Inferior parietal cortex (tissue), 1 donor: ENCODE measurements around the gene CD28.

Experiments used
- DNase-seq: peaks from one replicate; pipeline ENCODE4 v3.0.0-alpha.2; 2016; ENCODE audit errors: extremely low spot score

The CD28 gene

DNA sequence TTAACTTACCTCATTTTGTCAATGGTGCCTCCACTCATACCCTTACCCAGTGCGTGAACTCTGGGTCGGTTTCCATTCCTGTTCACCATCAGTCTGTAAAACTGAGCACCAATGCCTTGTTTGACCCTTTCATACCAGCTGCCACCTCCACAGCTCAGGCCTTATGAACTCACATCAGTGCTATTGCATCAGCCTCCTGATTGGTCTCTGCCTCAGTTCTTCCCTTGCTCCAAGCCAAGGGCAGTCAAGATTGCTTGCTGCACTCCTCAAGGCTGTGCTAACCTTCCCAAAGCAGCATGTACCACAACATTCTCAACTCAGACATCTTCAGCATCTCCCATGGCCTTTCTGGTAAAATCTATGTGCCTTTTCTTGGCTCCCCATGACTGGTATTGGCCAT lies 9.3 kb downstream of the CD28 start:
- no peak for DNase-seq

DNA sequence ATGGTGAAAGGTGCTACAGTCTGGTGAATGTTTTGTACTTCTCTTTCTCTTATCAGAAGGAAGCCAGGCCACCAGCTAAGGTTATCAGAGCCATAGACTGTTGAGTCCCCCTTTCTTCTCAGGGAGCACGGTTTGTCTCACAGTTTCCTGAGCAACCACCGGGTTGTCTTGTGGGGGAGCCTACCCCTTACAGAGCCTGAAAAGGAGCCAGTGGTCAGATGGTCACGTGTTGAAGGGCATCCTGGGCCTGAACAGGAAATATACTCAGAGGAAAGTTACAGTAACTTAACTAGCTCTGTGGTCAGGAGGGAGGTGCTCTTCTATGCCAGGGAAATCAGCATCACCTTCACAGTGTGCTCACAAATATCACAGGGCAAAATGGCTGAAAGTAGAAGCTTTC lies 11.6 kb downstream of the CD28 start:
- no peak for DNase-seq

DNA sequence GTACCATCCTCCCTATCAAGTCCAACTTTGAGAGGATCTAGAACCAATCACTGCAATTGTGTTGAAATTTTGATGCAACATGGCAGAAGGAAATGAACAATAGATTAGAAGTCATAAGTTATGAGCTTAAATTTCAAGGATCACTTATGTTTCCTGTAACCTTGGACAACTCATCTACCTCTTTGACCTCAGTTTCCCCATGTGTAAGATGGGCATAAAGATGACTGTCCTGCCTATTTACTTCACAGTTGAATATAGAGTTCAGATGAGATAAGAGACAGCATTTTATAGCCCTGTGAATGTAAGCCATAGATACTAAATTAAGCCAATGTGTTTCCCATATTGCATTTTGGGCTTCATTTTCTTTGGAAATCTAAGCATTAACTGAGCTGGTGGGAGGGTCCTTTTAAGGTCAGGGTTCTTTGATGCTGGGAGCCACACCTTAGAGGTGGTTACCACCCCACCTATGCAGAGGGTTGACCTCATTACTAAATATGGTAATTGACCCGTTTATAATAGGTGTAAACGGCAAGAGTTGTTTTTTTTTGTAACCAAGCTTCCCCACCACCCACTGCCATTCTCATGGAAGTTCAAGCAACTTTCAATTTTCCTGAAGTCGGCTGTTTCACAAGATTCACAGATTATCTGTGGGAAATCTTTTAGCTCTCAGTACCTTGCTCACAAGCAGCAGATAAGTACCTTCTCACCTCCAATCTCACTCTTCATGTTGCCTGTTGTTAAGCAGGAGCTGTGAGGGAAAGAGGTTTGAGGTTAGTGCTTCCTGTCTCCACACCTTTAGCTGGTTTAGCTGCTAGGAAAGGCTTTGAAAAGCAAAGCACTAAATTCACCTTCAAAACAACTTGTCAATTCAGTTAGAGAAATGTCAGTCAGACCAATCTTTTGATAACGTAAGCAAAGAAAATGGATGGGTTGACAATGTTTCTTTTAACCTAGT lies 13.3 kb downstream of the CD28 start:
- no peak for DNase-seq

DNA sequence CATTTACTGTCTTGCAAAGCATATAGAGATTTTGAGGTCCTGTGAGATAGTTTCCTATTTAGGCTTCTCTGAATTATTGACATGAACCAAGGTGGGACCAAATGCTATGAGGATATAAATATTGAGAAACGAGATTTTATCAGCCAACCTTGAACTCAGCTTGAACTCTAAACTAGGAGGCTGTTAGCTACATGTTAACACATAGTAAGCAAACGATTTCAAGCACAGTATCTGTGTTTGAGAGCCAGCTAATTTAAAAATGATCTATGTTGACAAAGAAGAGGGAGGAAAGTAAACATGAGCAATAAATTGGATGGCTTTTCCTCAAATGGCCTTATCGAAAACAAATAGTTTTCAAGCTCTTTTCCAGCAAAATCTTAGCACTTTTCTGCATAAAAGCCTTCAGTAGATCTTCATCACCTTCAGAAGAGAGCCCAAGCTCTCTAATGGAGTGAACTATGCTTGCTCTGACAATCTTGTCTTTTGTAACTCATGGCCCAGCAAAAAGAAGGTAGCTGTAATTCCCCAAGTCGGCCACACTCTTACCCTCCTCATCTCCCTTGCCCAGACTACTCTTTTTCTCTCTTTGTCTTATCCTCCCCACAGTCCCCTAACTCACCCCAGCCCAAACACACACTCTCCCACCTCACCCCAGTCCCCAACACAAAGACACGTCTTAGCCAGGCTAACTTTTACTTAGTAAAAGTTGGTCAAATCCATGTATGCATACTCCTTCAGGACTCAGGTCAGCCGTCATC lies 14.7 kb downstream of the CD28 start:
- DNase-seq = no peak

DNA sequence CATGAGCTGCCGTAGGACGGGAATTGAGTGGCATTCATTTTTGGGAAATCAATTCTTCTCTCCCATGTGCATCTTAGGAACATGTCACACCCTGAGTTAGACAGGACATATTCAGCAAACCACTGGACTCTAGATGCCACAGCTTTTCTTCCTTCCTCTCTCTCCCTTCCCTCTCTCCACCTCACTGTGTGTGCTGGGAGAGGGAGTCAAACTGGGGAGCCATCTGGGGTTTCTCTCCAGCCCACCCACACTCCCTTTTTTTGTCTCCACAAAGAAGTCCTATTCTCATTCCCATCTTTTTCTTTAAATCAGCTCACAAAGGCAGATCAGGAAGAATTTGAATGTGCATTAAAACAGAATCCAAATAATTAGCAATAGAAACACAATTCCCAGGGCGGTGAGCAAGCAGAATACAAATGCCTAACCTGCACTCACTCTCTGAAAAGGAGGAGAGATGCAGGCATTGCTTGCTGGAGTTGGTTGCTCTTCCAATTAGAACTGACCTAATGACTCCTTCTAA lies 15.4 kb downstream of the CD28 start:
- no peak for DNase-seq

DNA sequence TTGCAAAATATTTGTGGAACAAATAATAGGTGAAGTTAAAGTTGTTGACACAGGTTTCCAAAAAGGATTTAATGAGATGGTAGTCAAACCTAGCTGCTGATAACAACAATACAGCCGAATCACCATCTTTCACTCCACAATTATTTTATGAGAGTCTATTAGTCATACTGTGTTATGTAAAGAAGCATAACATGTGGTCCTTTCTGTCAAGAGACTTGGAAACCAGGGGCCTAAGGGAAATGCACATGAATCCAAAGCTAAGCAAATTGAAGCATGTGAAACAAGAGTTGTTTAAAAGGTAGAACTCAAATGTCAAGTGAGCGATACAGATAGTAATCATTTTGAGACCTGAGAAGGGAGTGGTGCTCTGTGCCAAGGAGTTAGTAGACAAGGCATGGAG lies 16.0 kb downstream of the CD28 start:
- no peak for DNase-seq

DNA sequence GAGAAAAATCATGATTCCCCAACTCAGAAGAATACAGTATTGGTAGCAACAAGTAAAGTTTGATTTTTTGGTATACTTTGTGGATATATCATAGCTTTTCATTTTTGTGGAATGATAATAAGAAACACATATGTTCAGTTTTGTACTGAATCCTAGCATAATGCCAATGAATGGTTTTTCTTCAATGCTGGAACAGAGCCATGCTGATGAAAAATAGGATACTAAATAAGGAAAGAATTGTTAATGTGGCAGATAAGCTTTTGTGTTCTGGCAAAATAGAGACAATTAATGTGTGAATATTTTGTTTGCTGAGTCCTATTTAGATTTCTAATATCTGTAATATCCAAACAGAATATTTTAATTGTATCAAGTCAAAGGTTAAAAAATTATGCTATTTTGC lies 21.9 kb downstream of the CD28 start:
- DNase-seq = no peak

DNA sequence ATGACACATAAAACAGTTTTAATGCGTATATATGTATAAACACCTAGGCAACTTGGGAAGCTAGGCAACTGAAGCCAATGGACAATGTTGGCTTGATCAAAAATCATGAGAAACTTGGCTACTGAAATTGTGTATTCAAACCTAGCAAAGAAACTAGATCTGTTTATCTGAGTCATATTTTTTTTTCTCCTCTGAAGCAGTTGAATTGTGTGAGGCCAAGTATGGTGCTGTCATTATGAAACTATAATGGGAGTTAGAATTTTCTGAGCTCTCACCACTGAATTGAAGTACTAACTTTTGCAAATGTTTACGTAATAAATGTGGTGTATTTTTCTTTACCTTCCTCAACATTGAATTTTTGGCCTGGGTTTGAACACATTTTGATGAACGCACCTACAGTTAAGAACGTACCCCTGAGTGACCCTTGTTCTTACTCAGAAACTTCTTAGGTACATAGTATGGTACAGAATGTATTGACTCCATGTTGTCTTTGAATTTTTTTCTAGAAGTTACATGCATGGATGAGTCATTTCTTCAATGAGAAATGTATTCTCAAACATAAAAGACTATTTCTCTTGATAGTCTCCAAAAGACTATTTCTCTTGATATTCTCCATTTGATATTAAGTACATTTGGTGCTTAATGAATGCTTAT lies 23.8 kb downstream of the CD28 start:
- no peak for DNase-seq

DNA sequence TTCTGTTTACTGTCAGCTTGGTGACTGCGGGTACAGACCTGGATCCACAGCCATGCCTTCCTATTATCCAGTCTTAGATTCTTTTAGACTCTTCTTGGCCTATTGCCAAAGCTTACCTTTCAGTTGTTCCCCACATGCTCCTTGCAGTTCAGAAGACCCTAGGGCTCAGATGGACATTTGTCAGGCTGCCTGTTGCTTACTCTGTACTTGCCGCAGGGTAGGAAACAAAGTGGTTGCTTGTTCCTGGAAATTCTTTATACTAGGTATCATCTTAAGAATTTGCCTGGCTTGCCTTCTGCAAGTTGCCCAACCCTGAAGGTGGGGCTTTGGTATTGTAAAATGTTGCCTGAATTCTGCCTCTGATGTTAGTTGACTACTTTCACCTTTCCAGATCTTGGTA lies 24.4 kb downstream of the CD28 start:
- no peak for DNase-seq

DNA sequence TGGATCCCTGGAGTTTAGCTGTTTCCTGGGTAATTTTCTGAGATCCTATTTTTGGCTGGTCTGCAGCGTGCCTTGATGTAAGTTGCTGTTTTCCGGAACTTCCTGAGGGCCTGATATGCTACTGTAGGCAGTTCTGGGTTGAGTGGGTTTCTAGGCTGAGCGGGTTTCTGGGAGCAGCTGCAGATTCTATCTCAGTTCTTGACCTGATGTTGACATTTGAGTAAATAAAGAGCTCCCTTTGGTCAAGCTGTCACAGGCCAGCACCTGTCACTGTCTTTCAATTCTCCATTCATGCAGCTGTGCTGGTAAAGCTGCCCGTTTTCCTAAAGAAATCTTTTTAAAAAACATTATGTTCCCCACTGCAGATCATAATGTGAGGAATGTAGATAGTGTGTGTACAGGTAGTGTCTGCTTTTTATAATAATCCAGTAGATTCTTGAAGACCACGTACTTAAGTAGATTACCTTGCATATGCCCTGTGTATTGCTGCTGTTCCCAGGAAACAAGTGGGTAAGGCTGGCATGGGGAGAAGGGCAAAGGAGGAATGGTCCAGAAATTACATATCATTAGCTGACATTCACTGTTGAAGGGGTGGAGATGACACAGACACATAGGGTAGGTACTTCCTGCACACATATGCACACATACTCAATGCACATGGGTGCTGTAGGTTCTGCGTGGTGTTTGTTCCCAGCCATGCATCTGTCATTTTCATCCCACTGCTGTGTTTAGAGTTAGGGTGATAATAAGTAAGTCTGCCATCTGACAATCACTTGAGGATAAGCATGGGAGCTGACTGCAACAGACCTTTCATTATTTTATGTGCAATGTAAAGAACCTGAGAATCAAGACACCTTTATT lies 25.9 kb downstream of the CD28 start:
- no peak for DNase-seq

DNA sequence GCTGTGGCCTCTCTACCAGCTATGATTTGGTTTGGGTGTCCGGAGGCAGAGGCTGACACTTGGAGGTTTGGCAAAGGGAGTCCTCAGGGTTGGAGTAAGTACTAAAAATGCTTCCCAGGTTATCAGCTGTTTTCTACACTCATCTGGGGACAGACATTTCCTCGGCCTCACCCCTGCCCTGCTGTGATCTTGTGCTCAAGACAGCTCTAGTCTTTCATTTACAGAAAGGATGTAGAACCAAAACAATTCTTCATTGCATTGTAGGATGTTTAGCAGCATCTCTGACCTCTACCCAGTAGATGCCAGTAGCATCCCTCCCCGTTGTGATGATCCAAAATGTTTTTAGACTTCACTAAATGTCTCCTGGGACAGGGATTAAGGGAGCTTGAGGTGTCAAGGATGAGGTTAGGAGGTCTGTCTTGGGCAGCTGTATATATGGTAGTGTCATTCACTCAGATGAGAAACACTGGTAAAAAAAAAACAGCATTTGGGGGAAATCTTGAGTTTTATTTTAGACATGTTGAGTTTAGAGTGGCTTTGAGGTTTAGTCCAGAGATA lies 26.6 kb downstream of the CD28 start:
- DNase-seq = no peak

DNA sequence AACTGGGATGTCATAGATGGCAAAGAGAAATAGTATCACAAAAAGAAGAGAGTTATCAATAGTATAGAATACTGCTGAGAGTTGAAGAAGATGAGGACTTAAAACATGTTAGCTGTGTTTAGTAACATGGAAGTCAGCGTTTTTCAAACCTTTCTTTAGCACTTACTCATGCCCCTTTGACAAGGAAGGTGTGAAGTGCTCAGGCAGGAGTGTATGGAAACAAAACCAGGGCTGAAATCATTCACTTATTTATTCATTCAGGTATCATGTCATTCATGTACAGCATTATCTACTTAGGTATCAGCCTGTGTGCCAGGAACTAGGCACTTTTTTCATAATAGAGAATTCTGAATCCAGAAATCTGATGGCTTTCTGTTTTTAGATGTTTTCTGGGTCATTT lies 27.2 kb downstream of the CD28 start:
- DNase-seq = no peak

DNA sequence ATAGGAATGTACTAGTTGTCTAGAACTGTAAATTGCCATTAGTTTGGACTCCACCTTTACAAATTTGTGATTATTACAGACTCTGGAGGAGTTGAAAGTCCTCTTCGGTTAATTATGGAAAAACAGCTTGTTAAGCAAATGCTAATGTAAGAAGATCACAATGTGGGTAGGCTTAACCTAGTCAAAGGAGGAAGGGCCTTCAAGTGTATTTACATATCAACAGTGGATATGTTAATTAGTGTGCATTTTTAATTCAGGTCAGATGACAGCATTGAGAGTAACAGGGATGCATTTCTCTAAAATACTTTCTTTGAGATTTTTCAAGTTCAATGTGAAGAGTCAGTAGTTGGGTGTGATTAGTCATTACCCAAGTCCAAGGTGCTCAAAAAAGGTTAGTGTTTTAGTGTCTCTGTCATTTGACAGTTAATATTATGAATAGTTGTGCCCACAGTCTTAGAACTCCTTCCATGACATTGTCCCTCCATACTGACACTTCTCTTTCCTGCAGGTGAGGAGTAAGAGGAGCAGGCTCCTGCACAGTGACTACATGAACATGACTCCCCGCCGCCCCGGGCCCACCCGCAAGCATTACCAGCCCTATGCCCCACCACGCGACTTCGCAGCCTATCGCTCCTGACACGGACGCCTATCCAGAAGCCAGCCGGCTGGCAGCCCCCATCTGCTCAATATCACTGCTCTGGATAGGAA lies 28.0 kb downstream of the CD28 start:
- DNase-seq = no peak

DNA sequence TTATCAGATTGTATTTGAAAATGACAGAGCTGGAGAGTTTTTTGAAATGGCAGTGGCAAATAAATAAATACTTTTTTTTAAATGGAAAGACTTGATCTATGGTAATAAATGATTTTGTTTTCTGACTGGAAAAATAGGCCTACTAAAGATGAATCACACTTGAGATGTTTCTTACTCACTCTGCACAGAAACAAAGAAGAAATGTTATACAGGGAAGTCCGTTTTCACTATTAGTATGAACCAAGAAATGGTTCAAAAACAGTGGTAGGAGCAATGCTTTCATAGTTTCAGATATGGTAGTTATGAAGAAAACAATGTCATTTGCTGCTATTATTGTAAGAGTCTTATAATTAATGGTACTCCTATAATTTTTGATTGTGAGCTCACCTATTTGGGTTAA lies 30.9 kb downstream of the CD28 start:
- no peak for DNase-seq

DNA sequence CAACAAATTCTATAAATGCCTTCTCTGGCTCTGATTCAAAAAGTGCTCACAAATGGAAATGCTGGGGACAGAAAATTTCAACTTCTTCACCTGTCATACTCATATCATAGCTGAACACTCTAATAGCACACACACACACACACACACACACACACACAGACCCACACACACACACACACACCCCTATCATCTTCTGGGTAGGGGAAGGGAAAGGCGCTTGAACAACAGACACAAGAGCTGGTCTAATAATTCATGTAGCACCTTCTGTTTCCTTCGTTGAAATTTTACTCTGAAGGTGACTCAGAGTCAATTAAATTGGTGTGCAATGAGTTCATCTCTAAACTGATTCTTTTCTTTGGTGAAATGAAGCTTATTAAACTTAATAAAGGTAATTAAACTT lies 32.9 kb downstream of the CD28 start:
- no peak for DNase-seq

DNA sequence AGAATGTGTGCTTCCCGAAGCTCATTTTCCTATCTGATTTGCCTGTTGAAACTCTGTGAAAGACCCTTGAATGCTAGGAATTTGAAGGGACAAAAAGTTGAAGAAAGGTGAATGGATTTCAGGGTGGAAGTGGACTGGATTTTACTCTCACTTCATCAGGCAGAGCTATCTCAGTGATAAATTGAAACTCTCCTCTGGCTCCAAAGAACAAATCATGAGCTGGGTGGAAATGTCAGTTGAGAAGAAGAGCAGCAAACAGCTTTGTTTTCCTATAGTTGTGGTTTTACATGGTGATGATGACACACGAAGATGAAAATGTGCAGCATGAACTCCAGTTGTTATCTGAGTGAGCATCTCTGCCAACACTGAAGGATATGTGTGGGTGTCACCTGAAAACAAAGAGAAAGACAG lies 34.4 kb downstream of the CD28 start:
- no peak for DNase-seq

DNA sequence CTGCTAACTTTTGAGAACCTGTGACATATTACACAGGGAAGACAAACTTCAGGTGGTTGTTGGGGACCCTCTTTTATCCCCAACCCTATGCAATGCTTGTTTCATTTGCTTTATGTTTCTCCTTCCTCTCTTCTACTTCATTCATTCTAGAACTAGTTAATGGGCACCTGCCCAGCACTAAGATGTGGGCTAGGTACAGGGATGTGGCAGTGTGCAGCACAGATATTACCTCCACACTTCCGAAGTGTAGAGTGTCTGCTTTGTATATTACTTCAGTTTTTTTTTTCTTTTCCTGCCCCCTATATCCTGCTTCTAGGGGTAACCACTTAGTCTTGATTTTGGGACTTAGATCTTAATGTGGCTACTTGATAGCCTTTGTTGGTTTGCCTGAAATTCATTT lies 35.1 kb downstream of the CD28 start:
- no peak for DNase-seq

DNA sequence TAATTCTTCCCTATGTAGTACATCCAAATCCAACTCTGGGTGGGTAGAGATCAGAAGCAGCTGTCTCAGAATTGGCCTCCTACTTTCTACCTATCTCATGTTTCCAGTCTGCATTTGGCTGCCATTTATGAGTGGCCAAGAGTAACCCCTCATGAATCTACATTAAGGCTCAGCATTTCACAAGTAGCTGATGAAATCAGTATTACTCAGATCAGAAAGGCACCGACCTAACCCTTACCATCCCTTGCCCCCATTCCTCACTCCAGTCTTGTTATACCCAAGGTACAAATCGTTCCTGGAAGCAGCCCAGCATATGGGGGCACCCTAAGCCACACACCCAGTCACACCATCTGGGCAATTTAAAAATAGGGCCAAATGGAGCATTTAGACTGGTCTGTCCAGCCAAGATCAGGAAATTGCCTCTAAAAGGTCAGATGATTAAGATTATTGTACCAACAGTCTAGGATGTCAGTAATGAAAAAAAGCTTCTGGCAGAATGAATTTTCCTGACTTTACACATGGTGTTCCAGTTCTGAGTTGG lies 37.1 kb downstream of the CD28 start:
- DNase-seq = no peak

DNA sequence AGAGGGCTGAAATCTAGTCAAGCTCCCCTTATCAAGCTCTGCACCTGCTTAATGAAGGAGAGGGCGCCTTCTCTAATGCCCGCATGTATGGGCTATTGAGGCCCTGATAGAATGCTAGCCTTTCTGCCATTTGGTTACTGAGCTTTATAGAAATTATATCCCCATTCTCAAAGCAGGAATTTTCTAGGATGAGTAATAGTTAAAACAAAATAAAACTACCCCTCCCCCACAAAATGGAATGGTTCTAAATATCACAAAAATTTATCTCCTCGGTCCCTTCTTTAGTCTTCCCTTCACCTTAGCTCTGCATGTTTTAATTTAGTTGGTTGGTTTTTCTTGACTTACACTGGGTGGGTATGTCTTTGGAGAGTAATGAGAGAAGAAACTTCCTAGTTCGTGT lies 37.7 kb downstream of the CD28 start:
- DNase-seq = no peak

DNA sequence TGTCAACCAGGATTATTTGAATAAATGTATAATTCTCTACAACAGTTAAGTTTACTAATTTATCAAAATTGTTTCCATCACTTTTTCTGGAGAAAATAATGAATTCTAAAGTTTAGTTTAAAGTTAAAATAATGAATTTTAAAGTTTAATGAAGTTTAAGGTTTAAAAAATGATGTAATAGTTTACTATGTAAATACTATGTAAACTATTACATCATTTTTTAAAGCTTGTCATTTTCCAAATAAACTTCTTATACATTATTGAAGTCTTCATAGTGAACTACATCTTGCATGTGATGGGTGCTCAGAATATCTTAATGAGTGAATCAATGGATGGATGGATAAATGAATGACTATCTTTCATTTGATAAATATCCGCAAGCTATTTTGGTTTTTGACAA lies 38.8 kb downstream of the CD28 start:
- DNase-seq = no peak
